ENCODE results near the gene NCOA7.

- TF ChIP-seq CTCF (IDR thresholded peaks at IDR 0.05) (no peak), POLR2A (IDR thresholded peaks at IDR 0.05) (no peak)
These were observed 140.1 kb downstream of the NCOA7 start for GRCh38 chr6:125930765-125931418.
